Activated CD8-positive, alpha-beta memory T cell treated with anti-CD3 and anti-CD28 coated beads, Interleukin-2, amount 50 U/mL, for 24 hours (primary cell): ENCODE results near the gene GARIN5A.
A peak's percentile ranks its signal among the peaks of the same experiment; 100 is the strongest.

Experiments used
- DNase-seq: peaks from one replicate; pipeline ENCODE4 v3.0.0-alpha.2; 2020; ENCODE audit errors: extremely low read depth

Gene GARIN5A

DNA sequence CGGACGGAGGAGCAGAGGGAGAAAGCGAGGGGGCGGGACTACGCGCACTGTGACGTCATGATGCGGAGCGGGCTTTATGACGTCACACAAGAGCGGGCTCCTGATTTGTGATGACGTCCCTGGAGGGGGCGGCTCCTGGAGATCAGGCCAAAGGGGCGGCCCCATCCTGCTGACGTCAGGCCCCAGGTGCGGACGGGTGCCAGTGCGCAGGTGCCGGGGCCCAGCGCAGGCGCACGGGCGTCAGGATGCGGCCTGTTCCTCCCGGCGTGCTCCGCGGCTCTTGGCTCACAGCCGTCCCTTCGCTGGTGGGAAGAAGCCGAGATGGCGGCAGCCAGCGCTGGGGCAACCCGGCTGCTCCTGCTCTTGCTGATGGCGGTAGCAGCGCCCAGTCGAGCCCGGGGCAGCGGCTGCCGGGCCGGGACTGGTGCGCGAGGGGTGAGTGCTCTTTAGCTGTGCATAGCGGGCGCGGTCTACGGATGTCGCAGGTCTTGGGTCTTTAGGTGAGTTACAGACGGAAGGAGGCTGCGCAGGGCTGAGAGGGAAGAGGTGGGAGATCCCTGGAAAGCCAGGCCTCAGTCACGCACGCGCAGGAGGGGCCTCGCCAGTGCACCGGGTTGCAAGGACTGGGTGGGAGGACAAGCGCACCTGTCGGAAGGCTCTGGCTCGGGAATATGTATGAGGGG is at the start of gene GARIN5A, which contains the start of gene EMC10:
Gene GARIN5A, minus strand, starts transcription at position 625 of the 683 bp plus-strand sequence. Its CDS starts 460 bp downstream, at position 165.
Gene EMC10, plus strand, starts transcription at position 284 of the 683 bp plus-strand sequence. Its CDS starts 38 bp downstream, at position 322.
- peak; percentile 85 for DNase-seq

DNA sequence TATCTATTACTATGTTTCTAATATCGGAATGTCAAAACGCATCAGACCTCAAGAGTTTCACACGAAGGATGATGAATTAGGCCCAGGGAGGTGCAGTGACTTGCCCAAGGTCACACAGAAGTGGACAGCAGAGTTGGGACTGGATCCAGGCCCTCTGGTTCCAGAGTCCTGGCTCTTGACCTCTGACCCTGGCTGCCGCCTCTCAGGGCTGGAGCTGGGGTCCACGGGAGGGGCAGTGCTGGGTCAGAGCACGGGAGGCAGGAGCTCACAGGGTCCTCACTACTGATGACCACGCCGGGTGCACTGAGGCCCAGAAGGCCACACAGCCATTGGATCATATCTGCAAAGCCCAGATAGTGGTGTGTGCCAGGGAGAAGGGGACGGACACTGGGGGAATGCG is 46.2 kb upstream of the GARIN5A start:
- DNase-seq: no peak

DNA sequence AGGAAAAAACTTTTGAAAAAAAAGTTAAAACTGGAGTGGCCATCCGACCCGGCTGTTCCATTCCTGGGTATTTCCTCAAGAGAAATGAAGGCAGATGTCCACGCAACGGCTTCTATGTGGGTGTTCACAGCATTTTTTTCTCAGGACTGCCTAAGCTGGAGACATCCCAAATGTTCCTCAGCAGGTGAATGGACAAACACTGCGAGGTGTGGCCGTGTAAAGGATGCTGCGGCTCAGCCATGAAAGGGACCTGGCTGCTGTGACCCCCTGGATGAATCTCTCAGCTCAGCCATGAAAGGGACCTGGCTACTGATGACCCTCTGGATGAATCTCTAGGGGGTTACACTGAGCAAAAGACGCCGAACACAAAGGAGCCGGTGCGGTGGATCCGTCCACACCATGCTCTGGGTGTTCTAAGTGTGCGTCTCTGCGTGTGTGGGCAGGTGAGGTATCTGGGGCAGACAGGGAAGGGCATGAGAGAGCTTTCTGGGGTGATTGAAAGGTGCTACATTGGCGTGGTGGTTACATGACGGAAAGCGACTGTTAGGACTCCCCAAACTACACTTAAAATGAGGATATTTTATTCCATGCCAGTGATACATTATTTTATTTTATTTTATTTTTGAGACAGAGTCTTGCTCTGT is 44.3 kb upstream of the GARIN5A start:
- DNase-seq: no peak

DNA sequence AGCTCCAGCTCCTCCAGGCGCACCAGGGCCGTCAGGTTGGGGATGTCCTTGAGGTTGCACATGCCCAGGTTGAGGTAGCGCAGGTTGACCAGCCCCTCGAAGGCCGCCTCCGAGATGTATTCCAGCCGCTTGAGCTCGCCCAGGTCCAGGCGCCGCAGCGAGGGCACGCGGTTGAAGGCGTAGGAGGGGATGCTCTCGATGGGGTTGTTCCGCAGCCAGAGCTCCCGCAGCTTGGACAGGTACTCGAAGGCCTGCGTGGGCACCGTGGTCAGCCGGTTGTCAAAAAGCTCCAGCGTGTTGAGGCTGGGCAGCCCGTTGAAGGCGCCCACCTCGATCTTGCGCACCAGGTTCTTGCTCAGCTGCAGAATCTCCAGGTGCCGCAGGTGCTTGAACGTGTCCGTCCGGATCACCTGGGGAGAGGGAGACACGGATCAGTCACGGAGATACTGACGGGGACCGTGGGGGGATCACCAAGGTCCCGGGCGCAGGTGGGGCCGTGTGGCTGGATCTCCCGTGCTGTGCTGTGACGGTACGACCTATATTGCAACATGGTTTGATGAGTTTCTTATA is 42.4 kb upstream of the GARIN5A start:
- DNase-seq: no peak

DNA sequence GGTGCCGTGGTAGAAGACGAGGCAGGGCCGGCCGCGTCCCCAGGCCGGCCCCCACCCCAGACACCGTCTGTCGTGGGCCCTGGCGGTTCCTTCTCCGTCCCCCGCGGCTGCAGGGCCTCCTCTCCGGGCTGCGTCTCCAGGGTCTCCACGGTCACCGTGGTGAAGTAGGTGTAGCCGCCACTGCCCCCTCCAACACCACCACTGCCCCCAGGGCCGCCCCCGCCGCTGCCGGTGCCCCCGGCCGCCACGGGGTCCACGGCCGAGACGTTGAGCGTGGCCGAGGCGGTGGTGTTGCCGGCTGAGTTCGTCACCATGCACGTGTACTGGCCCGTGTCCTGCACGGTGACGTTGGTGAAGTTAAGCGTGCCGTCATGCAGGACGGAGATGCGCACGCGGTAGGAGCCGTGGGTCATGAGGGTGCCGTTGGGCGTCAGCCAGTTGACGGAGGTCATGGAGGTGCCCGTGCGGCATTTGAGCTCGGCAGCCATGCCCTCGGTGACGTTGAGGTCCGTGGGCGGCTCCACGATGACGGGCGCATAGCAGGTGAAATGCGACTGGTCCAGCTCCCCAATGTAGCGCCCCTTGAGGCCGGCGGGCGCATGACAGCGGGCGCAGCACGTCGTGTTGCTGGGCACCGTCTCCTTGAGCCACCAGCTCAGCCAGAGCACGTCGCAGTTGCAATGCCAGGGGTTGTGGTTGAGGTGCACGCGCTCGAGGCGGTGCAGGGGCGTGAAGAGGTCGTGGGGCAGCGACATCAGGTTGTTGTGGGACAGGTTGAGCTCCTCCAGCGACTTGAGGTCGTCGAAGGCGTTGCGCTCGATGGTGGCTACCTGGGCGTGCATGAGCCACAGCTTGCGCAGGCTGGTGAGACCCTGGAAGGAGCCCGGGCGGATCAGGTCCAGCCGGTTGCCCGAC is 41.7 kb upstream of the GARIN5A start:
- no peak for DNase-seq

- no peak for DNase-seq
Observed at GRCh38 chr19:50517704-50518075, 41.0 kb upstream of the GARIN5A start.

- DNase-seq: no peak
Observed at GRCh38 chr19:50516964-50517703, 40.5 kb upstream of the GARIN5A start.

- DNase-seq: no peak
Observed at GRCh38 chr19:50516456-50516855, 39.8 kb upstream of the GARIN5A start.

DNA sequence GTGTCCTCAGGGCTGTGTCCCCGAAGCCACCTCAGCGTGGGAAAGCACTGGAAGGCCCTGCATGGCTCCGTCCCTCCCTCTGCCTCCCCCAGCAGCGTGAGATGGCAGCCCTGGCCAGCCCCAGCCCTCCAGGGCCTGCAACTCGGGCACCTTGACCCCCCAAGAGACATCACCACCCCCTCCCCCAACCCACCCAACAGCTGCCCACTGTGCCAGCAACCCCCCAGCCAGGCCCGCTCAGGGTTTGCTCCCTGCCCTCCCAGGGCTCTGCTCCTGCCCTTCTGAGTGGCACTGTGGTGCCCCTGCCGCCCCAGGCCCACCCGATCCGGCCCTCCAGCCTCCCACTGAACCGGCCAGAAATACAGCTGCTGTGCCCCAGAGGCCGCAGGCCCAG is 38.5 kb upstream of the GARIN5A start:
- no peak for DNase-seq

- DNase-seq: no peak
Observed at GRCh38 chr19:50514346-50515167, 37.9 kb upstream of the GARIN5A start.

- no peak for DNase-seq
Observed at GRCh38 chr19:50513746-50514345, 37.2 kb upstream of the GARIN5A start, which contains the start of gene ASPDH. TSS of gene ASPDH (minus strand) at chr19:50513913. CDS start at chr19:50513823, 90 bp downstream.

DNA sequence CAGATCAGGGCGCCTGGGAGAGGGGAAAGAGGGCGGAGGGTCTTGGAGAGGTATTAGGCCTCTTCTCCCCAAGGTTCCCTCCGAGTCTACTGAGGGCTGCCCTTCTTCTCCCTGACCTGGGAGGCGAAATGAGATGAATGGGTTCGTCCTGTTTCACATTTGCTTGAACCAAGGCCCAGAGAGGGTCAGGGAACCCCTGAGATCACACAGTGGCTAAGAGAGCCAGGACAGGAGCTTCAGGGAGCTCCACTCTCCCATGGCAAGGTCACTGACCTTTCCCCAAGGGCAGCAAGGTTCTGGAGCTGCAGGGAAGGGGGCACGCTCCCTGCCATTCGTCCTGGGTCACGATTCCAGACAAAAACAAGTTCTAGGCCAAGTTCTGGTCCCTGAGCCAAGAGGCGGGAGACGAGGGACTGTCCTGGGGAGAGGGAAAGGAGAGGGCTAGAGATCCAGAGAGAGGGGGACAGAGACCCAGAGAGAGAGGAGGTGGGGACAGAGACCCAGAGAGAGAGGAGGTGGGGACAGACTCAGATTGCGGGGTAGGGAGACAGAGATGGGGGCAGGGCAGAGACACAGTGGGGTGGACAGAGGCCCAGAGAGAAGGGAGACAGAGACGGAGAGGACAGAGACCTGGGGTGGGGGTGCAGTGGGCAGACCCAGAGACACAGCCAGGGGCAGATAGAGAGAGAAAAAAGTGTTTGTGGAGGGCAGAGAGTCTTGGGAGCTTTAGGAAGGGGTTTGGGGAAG is 36.5 kb upstream of the GARIN5A start:
- DNase-seq: no peak

DNA sequence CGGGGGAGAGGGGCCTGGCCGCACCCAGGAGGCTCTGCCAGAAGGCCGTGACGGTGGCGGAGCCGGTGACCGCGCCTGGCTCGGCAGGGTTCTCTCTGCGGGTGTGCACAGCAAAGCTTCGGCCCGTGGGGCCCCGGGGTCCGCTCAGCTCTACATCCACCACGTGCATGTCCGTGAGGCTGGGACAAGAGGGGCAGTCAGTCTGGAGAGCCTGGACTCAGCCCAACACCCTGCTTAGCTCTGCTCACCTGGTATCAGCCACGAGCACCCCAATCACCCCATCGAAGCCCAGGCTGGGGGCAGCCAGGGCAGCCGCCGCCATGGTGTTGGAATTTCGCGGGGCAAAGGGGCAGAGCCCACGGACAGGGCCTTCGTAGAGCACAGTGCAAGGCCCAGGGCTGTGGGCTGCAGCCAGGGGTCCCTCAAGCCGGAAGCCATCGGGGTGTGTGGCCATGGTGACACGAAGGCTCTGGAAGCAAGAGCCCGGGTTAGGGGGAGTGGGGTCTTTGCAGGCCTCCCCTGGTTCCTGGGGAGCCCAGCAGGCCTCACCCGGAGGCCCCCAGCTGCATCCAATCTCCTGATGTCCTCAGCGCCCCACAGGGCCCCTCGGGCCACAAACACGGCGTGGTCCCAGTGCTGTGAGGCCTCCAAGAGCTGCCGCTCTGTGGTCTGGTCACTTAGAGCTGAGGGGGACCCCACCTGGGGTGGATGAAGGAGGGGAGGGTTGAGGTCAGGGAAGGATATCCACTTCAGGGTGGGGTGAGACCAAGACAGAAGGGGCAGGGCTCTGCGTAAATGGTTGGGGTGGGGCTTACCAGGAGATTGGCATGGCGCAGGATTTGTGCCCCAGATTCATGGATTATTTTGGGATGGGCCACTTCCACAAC is 35.7 kb upstream of the GARIN5A start:
- no peak for DNase-seq

- DNase-seq: peak; percentile 92
Observed at GRCh38 chr19:50511069-50511822, 34.6 kb upstream of the GARIN5A start, which contains the start of gene JOSD2. TSS of gene JOSD2 (minus strand) at chr19:50511191. CDS start at chr19:50510431, 760 bp downstream.

- no peak for DNase-seq
Observed at GRCh38 chr19:50510700-50511068, 34.0 kb upstream of the GARIN5A start.

DNA sequence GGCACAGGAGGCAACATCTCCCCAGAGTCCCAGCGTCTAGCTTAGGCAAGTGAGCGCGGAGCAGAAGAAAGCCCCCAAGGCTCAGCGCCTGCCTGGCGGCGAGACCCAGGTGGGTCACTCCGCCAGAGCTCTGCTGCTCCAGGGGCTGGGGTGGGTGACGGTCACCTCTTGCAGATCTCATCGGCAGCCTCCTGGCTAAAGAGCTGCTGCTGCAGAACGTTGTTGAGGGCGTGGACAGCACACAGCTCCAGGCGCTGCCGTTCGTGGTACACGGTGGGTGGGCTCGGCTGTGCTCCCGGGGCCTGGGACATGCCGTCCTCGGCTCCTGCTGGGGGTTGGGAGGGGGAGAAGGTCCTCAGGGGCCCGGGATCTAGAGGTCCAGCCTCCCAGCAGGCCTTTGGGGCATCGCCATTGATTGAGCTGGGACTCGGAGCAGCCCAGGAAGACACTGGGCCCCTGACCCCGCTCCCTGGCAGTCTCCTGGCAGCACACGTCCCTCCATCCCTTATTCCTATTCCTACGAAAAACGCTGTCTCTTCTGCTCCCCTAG is 33.5 kb upstream of the GARIN5A start:
- no peak for DNase-seq

GRCh38 chr19:50509366-50509765 is 32.7 kb upstream of the GARIN5A start:
- no peak for DNase-seq
